GM12872 (cell line): Measurements from ENCODE around the gene ITFG1.

Experiments used
- TF ChIP-seq, protein P1 (sequence below): IDR thresholded peaks from 3 replicates; pipeline ENCODE4 v1.5.1; 2011; ENCODE audit warnings: low read depth, mild to moderate bottlenecking, low read length, moderate library complexity; ENCODE audit not compliant: insufficient read depth

ITFG1 gene

GRCh38 chr16:47370536-47370935, 90.3 kb downstream of the ITFG1 start:
- TF ChIP-seq, protein P1, sequence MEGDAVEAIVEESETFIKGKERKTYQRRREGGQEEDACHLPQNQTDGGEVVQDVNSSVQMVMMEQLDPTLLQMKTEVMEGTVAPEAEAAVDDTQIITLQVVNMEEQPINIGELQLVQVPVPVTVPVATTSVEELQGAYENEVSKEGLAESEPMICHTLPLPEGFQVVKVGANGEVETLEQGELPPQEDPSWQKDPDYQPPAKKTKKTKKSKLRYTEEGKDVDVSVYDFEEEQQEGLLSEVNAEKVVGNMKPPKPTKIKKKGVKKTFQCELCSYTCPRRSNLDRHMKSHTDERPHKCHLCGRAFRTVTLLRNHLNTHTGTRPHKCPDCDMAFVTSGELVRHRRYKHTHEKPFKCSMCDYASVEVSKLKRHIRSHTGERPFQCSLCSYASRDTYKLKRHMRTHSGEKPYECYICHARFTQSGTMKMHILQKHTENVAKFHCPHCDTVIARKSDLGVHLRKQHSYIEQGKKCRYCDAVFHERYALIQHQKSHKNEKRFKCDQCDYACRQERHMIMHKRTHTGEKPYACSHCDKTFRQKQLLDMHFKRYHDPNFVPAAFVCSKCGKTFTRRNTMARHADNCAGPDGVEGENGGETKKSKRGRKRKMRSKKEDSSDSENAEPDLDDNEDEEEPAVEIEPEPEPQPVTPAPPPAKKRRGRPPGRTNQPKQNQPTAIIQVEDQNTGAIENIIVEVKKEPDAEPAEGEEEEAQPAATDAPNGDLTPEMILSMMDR, result no peak

- TF ChIP-seq, protein P1, result no peak
Observed at GRCh38 chr16:47366228-47366627, 94.6 kb downstream of the ITFG1 start.

DNA sequence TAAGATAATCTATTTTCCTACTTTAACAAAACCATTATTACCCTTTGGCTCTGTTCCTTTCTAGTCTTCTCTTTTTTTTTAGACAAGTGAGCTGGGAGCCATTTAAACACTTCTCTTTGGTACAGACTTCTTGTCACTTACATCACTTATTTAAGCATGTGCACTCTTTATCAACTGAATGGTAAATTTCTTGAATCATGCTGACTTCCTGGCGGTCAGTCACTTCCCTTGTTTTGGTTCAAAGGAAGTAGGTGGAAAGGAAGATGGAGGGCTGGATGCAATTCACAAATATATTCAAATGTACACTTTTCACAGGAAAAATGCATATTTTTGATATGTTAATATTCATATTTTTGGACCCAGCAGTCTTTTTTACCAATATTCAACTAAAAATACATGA, 97.1 kb downstream of the ITFG1 start:
- TF ChIP-seq, protein P1, result no peak

- TF ChIP-seq, protein P1, result no peak
Observed at GRCh38 chr16:47359478-47359877, 101.4 kb downstream of the ITFG1 start.

- TF ChIP-seq, protein P1, result no peak
Observed at GRCh38 chr16:47358816-47359215, 102.0 kb downstream of the ITFG1 start.

DNA sequence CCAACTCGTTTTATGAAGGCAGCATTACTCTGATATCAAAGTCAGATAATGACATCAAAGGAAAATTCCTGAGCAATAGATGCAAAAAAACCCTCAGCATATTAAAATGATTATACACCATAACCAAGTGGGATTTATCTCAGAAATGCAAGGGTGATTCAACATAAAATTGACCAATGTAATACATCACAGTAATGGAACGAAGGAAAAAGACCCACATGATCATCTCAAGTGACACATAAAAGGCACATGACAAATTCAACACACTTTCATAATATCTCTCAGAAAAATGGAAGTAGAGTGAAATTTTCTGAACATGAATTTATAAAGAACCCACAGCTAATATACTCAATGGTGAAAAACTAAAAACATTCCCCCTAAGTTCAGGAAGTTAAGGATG, 118.8 kb downstream of the ITFG1 start:
- TF ChIP-seq, protein P1, result no peak

DNA sequence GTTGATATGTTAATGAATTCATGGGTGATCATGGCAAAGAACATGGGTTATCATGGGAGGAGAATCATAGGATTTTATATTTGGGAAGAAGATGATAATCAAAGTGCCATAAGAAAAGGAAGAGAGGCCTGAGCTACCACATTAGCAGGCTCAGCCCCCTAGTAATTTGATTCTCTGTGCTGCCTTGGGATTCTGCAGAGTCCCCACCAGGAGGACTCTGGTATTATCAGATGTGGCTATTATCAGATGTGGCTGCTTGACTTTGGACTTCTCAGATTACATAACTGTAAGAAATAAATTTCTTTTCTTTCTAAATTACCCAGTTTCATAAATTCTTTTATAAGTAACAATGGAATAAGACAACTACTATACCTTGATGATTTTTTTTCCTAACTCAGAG, 137.6 kb downstream of the ITFG1 start:
- TF ChIP-seq, protein P1, result no peak

GRCh38 chr16:47320546-47321310, 140.1 kb downstream of the ITFG1 start:
- TF ChIP-seq, protein P1, result no peak
